Liver (tissue), 9 donors: ENCODE measurements around the gene MTMR11. TPM values are rescaled to one million over a fixed set of nuclear protein-coding genes. Genes with fewer than 3 reads are reported as not detected.

Experiments
- DNase-seq: peaks from one replicate; pipeline ENCODE4 v3.0.0-alpha.2; 2017; ENCODE audit warnings: low spot score
- H3K27ac ChIP-seq, 2 donors: one replicate each; pipeline ENCODE4 v1.7.0; 2013; ENCODE audit warnings: inconsistent platforms in 2 of 2, low read length in 2 of 2, control low read depth in 1 of 2, low read depth in 1 of 2, mild to moderate bottlenecking in 1 of 2
- H3K27me3 ChIP-seq, 4 donors: one replicate each; pipeline versions ENCODE4 v1.6.1 to v1.7.0; 2013; ENCODE audit warnings: low read length in 3 of 4, inconsistent platforms in 1 of 4, mild to moderate bottlenecking in 1 of 4, moderate library complexity in 1 of 4; ENCODE audit not compliant: control insufficient read depth in 4 of 4, insufficient read depth in 4 of 4
- H3K36me3 ChIP-seq, 4 donors: one replicate each; pipeline versions ENCODE4 v1.6.1 to v1.7.0; 2013; ENCODE audit warnings: low read length in 3 of 4, mild to moderate bottlenecking in 3 of 4, low read depth in 1 of 4, moderate library complexity in 1 of 4; ENCODE audit not compliant: control insufficient read depth in 4 of 4, insufficient read depth in 3 of 4
- H3K4me1 ChIP-seq, 4 donors: one replicate each; pipeline versions ENCODE4 v1.6.1 to v1.7.0; 2013; ENCODE audit warnings: low read length in 3 of 4, mild to moderate bottlenecking in 3 of 4, moderate library complexity in 1 of 4; ENCODE audit not compliant: control insufficient read depth in 4 of 4, insufficient read depth in 4 of 4
- H3K4me3 ChIP-seq, 3 donors: one replicate each; pipeline versions ENCODE4 v1.6.1 to v1.7.0; 2013; ENCODE audit warnings: low read length in 3 of 3, control low read depth in 1 of 3, low read depth in 1 of 3, mild to moderate bottlenecking in 1 of 3
- H3K9ac ChIP-seq, 2 donors: one replicate each; pipeline ENCODE4 v1.7.0; 2013; ENCODE audit warnings: low read length in 2 of 2, mild to moderate bottlenecking in 2 of 2, moderate library complexity in 2 of 2, control low read depth in 1 of 2, low read depth in 1 of 2
- H3K9me3 ChIP-seq, 4 donors: one replicate each; pipeline versions ENCODE4 v1.6.1 to v1.7.0; 2013; ENCODE audit warnings: low read length in 3 of 4; ENCODE audit not compliant: control insufficient read depth in 4 of 4
- ATF3 ChIP-seq: IDR thresholded peaks from 2 replicates; pipeline ENCODE4 v1.6.1; 2016; ENCODE audit warnings: antibody characterized with exemption
- EGR1 ChIP-seq, 2 donors: IDR thresholded peaks; 2 replicates each; pipeline ENCODE4 v1.6.1; 2016 to 2018; ENCODE audit warnings: antibody characterized with exemption in 2 of 2, low read depth in 2 of 2
- FOXA1 ChIP-seq: IDR thresholded peaks from 2 replicates; pipeline ENCODE4 v1.6.1; 2016; ENCODE audit warnings: antibody characterized with exemption
- FOXA2 ChIP-seq: IDR thresholded peaks from 2 replicates; pipeline ENCODE4 v1.6.1; 2016; ENCODE audit warnings: antibody characterized with exemption
- GABPA ChIP-seq, 2 donors: IDR thresholded peaks in 1 of 2; conservative IDR thresholded peaks in 1 of 2; 2 replicates each; pipeline ENCODE4 v1.6.1; 2016; ENCODE audit warnings: antibody characterized with exemption in 2 of 2, mild to moderate bottlenecking in 1 of 2, moderate library complexity in 1 of 2
- HNF4A ChIP-seq, 2 donors: conservative IDR thresholded peaks; 2 replicates each; pipeline ENCODE4 v1.6.1; 2016; ENCODE audit warnings: antibody characterized with exemption in 2 of 2, mild to moderate bottlenecking in 2 of 2
- HNF4G ChIP-seq: IDR thresholded peaks from 2 replicates; pipeline ENCODE4 v1.6.1; 2016; ENCODE audit warnings: antibody characterized with exemption
- JUND ChIP-seq, 2 donors: IDR thresholded peaks; 2 replicates each; pipeline ENCODE4 v1.6.1; 2016; ENCODE audit warnings: antibody characterized with exemption in 2 of 2
- MAX ChIP-seq: IDR thresholded peaks from 2 replicates; pipeline ENCODE4 v1.6.1; 2016; ENCODE audit warnings: antibody characterized with exemption
- NR2F2 ChIP-seq: IDR thresholded peaks from 2 replicates; pipeline ENCODE4 v1.6.1; 2016; ENCODE audit warnings: antibody characterized with exemption
- RAD21 ChIP-seq, 2 donors: IDR thresholded peaks; 2 replicates each; pipeline ENCODE4 v1.6.1; 2016; ENCODE audit warnings: antibody characterized with exemption in 2 of 2, mild to moderate bottlenecking in 2 of 2
- REST ChIP-seq: IDR thresholded peaks from 2 replicates; pipeline ENCODE4 v1.6.1; 2016; ENCODE audit warnings: antibody characterized with exemption, mild to moderate bottlenecking
- RXRA ChIP-seq, 2 donors: IDR thresholded peaks; 2 replicates each; pipeline ENCODE4 v1.6.1; 2017 to 2018; ENCODE audit warnings: antibody characterized with exemption in 2 of 2, mild to moderate bottlenecking in 1 of 2
- SP1 ChIP-seq: IDR thresholded peaks from 2 replicates; pipeline ENCODE4 v1.6.1; 2018; ENCODE audit warnings: antibody characterized with exemption, mild to moderate bottlenecking
- TAF1 ChIP-seq: conservative IDR thresholded peaks from 2 replicates; pipeline ENCODE4 v1.6.1; 2016; ENCODE audit warnings: antibody characterized with exemption, mild to moderate bottlenecking
- YY1 ChIP-seq: IDR thresholded peaks from 2 replicates; pipeline ENCODE4 v1.6.1; 2016; ENCODE audit warnings: antibody characterized with exemption, mild to moderate bottlenecking
- WGBS: extraction: QIAGEN DNeasy Blood & Tissue Kit; methylation state at CpG from one replicate; pipeline ENCODE4 v1.1.7; 2013; 5-methylcytosine and 5-hydroxymethylcytosine counted together
- polyA plus RNA-seq, 2 donors: library from polyadenylated mRNA; stranded (reverse) in 1 of 2; unstranded in 1 of 2; fragments of 200-250 nt in 1 of 2; fragments of >200 nt in 1 of 2; fragmentation: Nextera tagmentation in 1 of 2; extraction: Ambion mirVana in 1 of 2; gene quantifications; one replicate each; pipeline versions ENCODE4 v1.2.1 to v1.2.3, GENCODE V29; 2013 to 2015
- total RNA-seq, 2 donors: library from RNA; depleted of rRNA; stranded (reverse); fragments of >200 nt; gene quantifications; one replicate each; pipeline ENCODE4 v1.2.3, GENCODE V29; 2014
- TF ChIP-seq, protein P1 (sequence below): IDR thresholded peaks from 2 replicates; pipeline ENCODE4 v1.6.1; 2016; ENCODE audit warnings: antibody characterized with exemption
- TF ChIP-seq, protein P2 (sequence below): fragments of 150-350 bp; IDR thresholded peaks from 2 replicates; pipeline ENCODE4 v1.5.1; 2017; ENCODE audit warnings: improper control_type of control experiment, low read depth, low read length; ENCODE audit not compliant: missing input control
- donor health status: healthy.
- donor health status: healthy.
- donor health status: healthy.
- donor health status: healthy.
- donor health status: healthy.

Gene MTMR11
- total and polyA plus RNA-seq, 4 donors = 1.5 to 2.1 (median 1.8) TPM

- H3K9me3 ChIP-seq = no peaks in the 10 kb centered on the region
- peak overlapping the region; percentile 55 to 77 (median 60) for H3K4me3 ChIP-seq
- no peak for TF ChIP-seq HNF4G
- TF ChIP-seq TAF1 = peak; percentile 93
- TF ChIP-seq JUND (IDR thresholded peaks at IDR 0.05) = peak in 1 of 2 donors; percentile 28
- peak; percentile 4 to 36 for TF ChIP-seq HNF4A (conservative IDR thresholded peaks at IDR 0.05)
- peak; percentile 79 for TF ChIP-seq YY1
- TF ChIP-seq, protein P1, sequence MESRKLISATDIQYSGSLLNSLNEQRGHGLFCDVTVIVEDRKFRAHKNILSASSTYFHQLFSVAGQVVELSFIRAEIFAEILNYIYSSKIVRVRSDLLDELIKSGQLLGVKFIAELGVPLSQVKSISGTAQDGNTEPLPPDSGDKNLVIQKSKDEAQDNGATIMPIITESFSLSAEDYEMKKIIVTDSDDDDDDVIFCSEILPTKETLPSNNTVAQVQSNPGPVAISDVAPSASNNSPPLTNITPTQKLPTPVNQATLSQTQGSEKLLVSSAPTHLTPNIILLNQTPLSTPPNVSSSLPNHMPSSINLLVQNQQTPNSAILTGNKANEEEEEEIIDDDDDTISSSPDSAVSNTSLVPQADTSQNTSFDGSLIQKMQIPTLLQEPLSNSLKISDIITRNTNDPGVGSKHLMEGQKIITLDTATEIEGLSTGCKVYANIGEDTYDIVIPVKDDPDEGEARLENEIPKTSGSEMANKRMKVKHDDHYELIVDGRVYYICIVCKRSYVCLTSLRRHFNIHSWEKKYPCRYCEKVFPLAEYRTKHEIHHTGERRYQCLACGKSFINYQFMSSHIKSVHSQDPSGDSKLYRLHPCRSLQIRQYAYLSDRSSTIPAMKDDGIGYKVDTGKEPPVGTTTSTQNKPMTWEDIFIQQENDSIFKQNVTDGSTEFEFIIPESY = peak; percentile 69
- TF ChIP-seq EGR1 (IDR thresholded peaks at IDR 0.05; ENCODE audit: low read depth in 2 of 2) = peak; percentile 21 to 32
- TF ChIP-seq SP1 = peak; percentile 57
- peak in 1 of 2 donors; percentile 39 for TF ChIP-seq RXRA (IDR thresholded peaks at IDR 0.05)
- TF ChIP-seq, protein P2, sequence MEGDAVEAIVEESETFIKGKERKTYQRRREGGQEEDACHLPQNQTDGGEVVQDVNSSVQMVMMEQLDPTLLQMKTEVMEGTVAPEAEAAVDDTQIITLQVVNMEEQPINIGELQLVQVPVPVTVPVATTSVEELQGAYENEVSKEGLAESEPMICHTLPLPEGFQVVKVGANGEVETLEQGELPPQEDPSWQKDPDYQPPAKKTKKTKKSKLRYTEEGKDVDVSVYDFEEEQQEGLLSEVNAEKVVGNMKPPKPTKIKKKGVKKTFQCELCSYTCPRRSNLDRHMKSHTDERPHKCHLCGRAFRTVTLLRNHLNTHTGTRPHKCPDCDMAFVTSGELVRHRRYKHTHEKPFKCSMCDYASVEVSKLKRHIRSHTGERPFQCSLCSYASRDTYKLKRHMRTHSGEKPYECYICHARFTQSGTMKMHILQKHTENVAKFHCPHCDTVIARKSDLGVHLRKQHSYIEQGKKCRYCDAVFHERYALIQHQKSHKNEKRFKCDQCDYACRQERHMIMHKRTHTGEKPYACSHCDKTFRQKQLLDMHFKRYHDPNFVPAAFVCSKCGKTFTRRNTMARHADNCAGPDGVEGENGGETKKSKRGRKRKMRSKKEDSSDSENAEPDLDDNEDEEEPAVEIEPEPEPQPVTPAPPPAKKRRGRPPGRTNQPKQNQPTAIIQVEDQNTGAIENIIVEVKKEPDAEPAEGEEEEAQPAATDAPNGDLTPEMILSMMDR = no peak
- TF ChIP-seq GABPA (IDR thresholded peaks at IDR 0.05 in 1 of 2, conservative IDR thresholded peaks at IDR 0.05 in 1 of 2) = peak in 1 of 2 donors; percentile 29
- peak; percentile 51 to 53 for TF ChIP-seq RAD21 (IDR thresholded peaks at IDR 0.05)
- TF ChIP-seq REST = peak; percentile 73
- no peak for TF ChIP-seq MAX
- TF ChIP-seq FOXA2 = peak; percentile 68
- no peak for TF ChIP-seq NR2F2
- TF ChIP-seq FOXA1 = no peak
- TF ChIP-seq ATF3 = no peak
- peak overlapping the region; percentile 82 to 100 for H3K9ac ChIP-seq
- H3K4me1 ChIP-seq = peaks cover 6 to 38% (median 19%) of the 10 kb centered on the region in 4 donors
- H3K27ac ChIP-seq = peak overlapping the region; percentile 100
- no peaks in the 10 kb centered on the region for H3K27me3 ChIP-seq
- H3K36me3 ChIP-seq = no peaks in the 10 kb centered on the region
- under 1% methylated on average over 36 of the region's 36 CpGs for WGBS
- peak; percentile 83 for DNase-seq
These were observed 51.1 kb downstream of the MTMR11 start for GRCh38 chr1:149885339-149886120.
